ENCODE measurements around the gene INPP5A. TPM values are rescaled to one million over a fixed set of nuclear protein-coding genes. Genes with fewer than 3 reads are reported as not detected.
"Not testable (repeated sequence)": the region's sequence is repeated elsewhere in the genome, so short reads cannot be mapped to it uniquely, and the experiment has no call there.

INPP5A gene
- total and polyA plus RNA-seq, 2 of the 13 experiments (the other 11 are each of a cell fraction or from before 2014, with no cell fraction given) = 17.5 to 37.9 TPM

- no peak for TF ChIP-seq ZUFSP (CRISPR knock-in tag; IDR thresholded peaks at IDR 0.05; ENCODE audit: borderline replicate concordance)
Observed at GRCh38 chr10:132489053-132489703, 48.4 kb upstream of the INPP5A start (continued).

GRCh38 chr10:132489704-132490534, 47.7 kb upstream of the INPP5A start:
- no peak overlapping the region for H3K27ac ChIP-seq (ENCODE audit: extremely low read length, insufficient read depth, low read length)
- H3K27me3 ChIP-seq (ENCODE audit: control insufficient read depth in 1 of 2, insufficient read depth in 2 of 2, low read length in 2 of 2) = peaks cover 18 to 68% of the 10 kb centered on the region in 2 experiments
- H3K4me2 ChIP-seq (ENCODE audit: low read depth, low read length) = no peak overlapping the region
- no peak for FAIRE-seq
- POLR2A ChIA-PET = interaction anchor here (1.2 kb wide), 1 partner anchor 28 kb away, joined by 3 read pairs; no protein-coding TSS in a partner anchor
- no peaks in the 10 kb centered on the region for H3K4me1 ChIP-seq (ENCODE audit: insufficient read depth, low read length)
- BruUV-seq (replicated peaks) = no TSS peak
- TF ChIP-seq BCLAF1 (IDR thresholded peaks at IDR 0.05) (no peak), ZNF3 (CRISPR knock-in tag; IDR thresholded peaks at IDR 0.05) (no peak)
- WGBS (ENCODE audit: low lambda C conversion rate) = 59% methylated on average over 25 of the region's 31 CpGs
- no peak overlapping the region for H3K4me3 ChIP-seq (replicated peaks in 1 of 3; ENCODE audit: insufficient read depth in 1 of 3, low read depth in 2 of 3, low read length in 3 of 3)
- CTCF ChIA-PET (ENCODE audit: low intra/inter-chr PET ratio, low total read pairs) = no interaction called here
- no peaks in the 10 kb centered on the region for H3K9me3 ChIP-seq (ENCODE audit: low read length)
- H2AFZ ChIP-seq (ENCODE audit: low read length) = no peak overlapping the region
- H3K36me3 ChIP-seq (replicated peaks in 1 of 2; ENCODE audit: control insufficient read depth in 1 of 2, insufficient read depth in 2 of 2, low read length in 2 of 2) = no peaks in the 10 kb centered on the region
- no peak for DNase-seq (ENCODE audit: low spot score)
- ATAC-seq = no peak
- H3K9ac ChIP-seq (ENCODE audit: insufficient read depth, low read depth, low read length) = no peak overlapping the region
- in situ Hi-C loops (cut with HindIII; ENCODE audit: extremely low pct_ligation_motif_present, low pct_unique_long_range_greater_than_20kb) (no loop called here), intact Hi-C loops (cut with micrococcal nuclease; ENCODE audit: unreplicated experiment) (no loop called here)
- H4K20me1 ChIP-seq (ENCODE audit: insufficient read depth, low read length) = no peaks in the 10 kb centered on the region
- H3K79me2 ChIP-seq (ENCODE audit: insufficient read depth, low read length) = no peaks in the 10 kb centered on the region

GRCh38 chr10:132491534-132491933, 46.1 kb upstream of the INPP5A start:
- H3K4me3 ChIP-seq (replicated peaks in 1 of 3; ENCODE audit: insufficient read depth in 1 of 3, low read depth in 2 of 3, low read length in 3 of 3); H3K9ac ChIP-seq (ENCODE audit: insufficient read depth, low read depth, low read length); H3K4me2 ChIP-seq (ENCODE audit: low read depth, low read length); H3K36me3 ChIP-seq (replicated peaks in 1 of 2; ENCODE audit: control insufficient read depth in 1 of 2, insufficient read depth in 2 of 2, low read length in 2 of 2); H3K79me2 ChIP-seq (ENCODE audit: insufficient read depth, low read length); H3K9me3 ChIP-seq (ENCODE audit: low read length); CTCF ChIA-PET (ENCODE audit: low intra/inter-chr PET ratio, low total read pairs); DNase-seq (ENCODE audit: low spot score); in situ Hi-C loops (cut with HindIII; ENCODE audit: extremely low pct_ligation_motif_present, low pct_unique_long_range_greater_than_20kb); POLR2A ChIA-PET; ATAC-seq; FAIRE-seq; H4K20me1 ChIP-seq (ENCODE audit: insufficient read depth, low read length); H3K4me1 ChIP-seq (ENCODE audit: insufficient read depth, low read length); H3K27ac ChIP-seq (ENCODE audit: extremely low read length, insufficient read depth, low read length); intact Hi-C loops (cut with micrococcal nuclease; ENCODE audit: unreplicated experiment); BruUV-seq (replicated peaks); H2AFZ ChIP-seq (ENCODE audit: low read length): not testable (repeated sequence)
- 76% methylated on average over 8 of the region's 8 CpGs for WGBS (ENCODE audit: low lambda C conversion rate)
- peaks cover 20 to 62% of the 10 kb centered on the region in 2 experiments for H3K27me3 ChIP-seq (ENCODE audit: control insufficient read depth in 1 of 2, insufficient read depth in 2 of 2, low read length in 2 of 2)

Data from HepG2 (cell line).